HepG2 (cell line): Measurements from ENCODE around the gene TCEANC2. TPM values are rescaled to one million over a fixed set of nuclear protein-coding genes. Genes with fewer than 3 reads are reported as not detected.

Source experiments
- ATAC-seq: fragments of 200-7000 bp; cut with Tn5 transposase; 3 replicates; pipeline ENCODE4 v1.9.1; 2020; ENCODE audit warnings: mild to moderate bottlenecking, moderate library complexity
- BruUV-seq: library from RNA; stranded (reverse); fragments of 400-500 nt; replicated peaks from 2 replicates; lab custom pipeline; 2021; lab: Mats Ljungman, UMichigan
- CTCF ChIA-PET: fragments of 300-600 bp; formaldehyde crosslinking; extraction: SDS; loops from one replicate; lab custom pipeline; 2021; ENCODE audit warnings: low total read pairs, inconsistent platforms, low intra/inter-chr PET ratio; lab: Yijun Ruan, JAX
- POLR2A ChIA-PET: fragments of 350-600 bp; sonication (Branson Sonifier 250); formaldehyde crosslinking; loops from one replicate; lab custom pipeline; 2020; ENCODE audit warnings: antibody characterized with exemption, inconsistent platforms; lab: Yijun Ruan, JAX
- DNase-seq: peaks from one replicate; pipeline ENCODE4 v3.0.0-alpha.2; 2015; ENCODE audit warnings: low spot score
- FAIRE-seq: peaks from 3 replicates; lab custom pipeline; 2011; peaks lifted over from hg19 to GRCh38; lab: Jason Lieb, UNC
- H2AFZ ChIP-seq: one replicate; pipeline ENCODE4 v1.6.1; 2011; ENCODE audit warnings: low read length, inconsistent platforms
- H3K27ac ChIP-seq: fragments of 300-600 bp; 3 replicates; pipeline ENCODE4 v1.8.0; 2011; ENCODE audit warnings: mixed run types, mild to moderate bottlenecking, mixed read lengths, low read length, inconsistent platforms; ENCODE audit not compliant: insufficient read depth; ENCODE audit errors: extremely low read length
- H3K27me3 ChIP-seq, 2 experiments: fragments of 200-600 bp in 1 of 2; 2 replicates in 1 of 2; 3 replicates in 1 of 2; pipeline versions ENCODE4 v1.6.0 to v1.8.0; 2011; ENCODE audit warnings: low read length in 2 of 2, mild to moderate bottlenecking in 2 of 2, moderate library complexity in 2 of 2, inconsistent platforms in 1 of 2; ENCODE audit not compliant: insufficient read depth in 2 of 2, control insufficient read depth in 1 of 2
- H3K36me3 ChIP-seq, 2 experiments: fragments of 200-600 bp in 1 of 2; replicated peaks in 1 of 2; 2 replicates in 1 of 2; 3 replicates in 1 of 2; pipeline versions ENCODE4 v1.5.1 to v1.8.0; 2011; ENCODE audit warnings: low read length in 2 of 2, inconsistent platforms in 1 of 2; ENCODE audit not compliant: insufficient read depth in 2 of 2, control insufficient read depth in 1 of 2
- H3K4me1 ChIP-seq: 2 replicates; pipeline ENCODE4 v1.5.1; 2012; ENCODE audit warnings: low read length, inconsistent platforms; ENCODE audit not compliant: insufficient read depth
- H3K4me2 ChIP-seq: 2 replicates; pipeline ENCODE4 v1.6.0; 2011; ENCODE audit warnings: low read depth, low read length, inconsistent platforms
- H3K4me3 ChIP-seq, 3 experiments: fragments of 200-600 bp in 1 of 3; sonication (generic), shearing (Covaris generic) in 1 of 3; replicated peaks in 1 of 3; 2 replicates each; pipeline ENCODE4 v1.5.1; 2011 to 2016; ENCODE audit warnings: low read length in 3 of 3, inconsistent platforms in 2 of 3, low read depth in 2 of 3, mild to moderate bottlenecking in 2 of 3, control low read depth in 1 of 3, mixed read lengths in 1 of 3; ENCODE audit not compliant: insufficient read depth in 1 of 3
- H3K79me2 ChIP-seq: one replicate; pipeline ENCODE4 v1.6.1; 2011; ENCODE audit warnings: low read length, inconsistent platforms; ENCODE audit not compliant: insufficient read depth
- H3K9ac ChIP-seq: 2 replicates; pipeline ENCODE4 v1.6.0; 2011; ENCODE audit warnings: mild to moderate bottlenecking, low read depth, low read length, inconsistent platforms; ENCODE audit not compliant: insufficient read depth
- H3K9me3 ChIP-seq: 2 replicates; pipeline ENCODE4 v1.5.1; 2012; ENCODE audit warnings: mild to moderate bottlenecking, low read length
- H4K20me1 ChIP-seq: 2 replicates; pipeline ENCODE4 v1.6.0; 2011; ENCODE audit warnings: inconsistent platforms, mild to moderate bottlenecking, low read length, moderate library complexity; ENCODE audit not compliant: insufficient read depth
- AKNA ChIP-seq: sonication (generic); formaldehyde crosslinking; IDR thresholded peaks from 2 replicates; pipeline ENCODE4 v1.4.0; 2020; ENCODE audit warnings: missing genetic modification reagents, borderline replicate concordance
- CBX1 ChIP-seq: IDR thresholded peaks from one replicate; pipeline ENCODE4 v1.6.1; 2016; ENCODE audit warnings: antibody characterized with exemption, low read depth
- EHMT2 ChIP-seq: fragments of 200-600 bp; sonication (generic); IDR thresholded peaks from 2 replicates; pipeline ENCODE4 v1.7.0; 2017; ENCODE audit warnings: antibody characterized with exemption, low read depth, low read length, borderline replicate concordance
- FOXA3 ChIP-seq: IDR thresholded peaks from 2 replicates; pipeline ENCODE4 v1.6.1; 2016; ENCODE audit warnings: missing genetic modification reagents, missing compliant biosample characterization
- HNRNPL ChIP-seq: fragments of 200-400 bp; formaldehyde crosslinking; IDR thresholded peaks from 2 replicates; pipeline ENCODE4 v1.6.1; 2017; ENCODE audit warnings: mild to moderate bottlenecking, low read depth, low read length
- JUND ChIP-seq: sonication (generic); formaldehyde crosslinking; IDR thresholded peaks from 2 replicates; pipeline ENCODE4 v1.8.0; 2022; ENCODE audit warnings: mild to moderate bottlenecking, missing genetic modification reagents
- MIER3 ChIP-seq: IDR thresholded peaks from 2 replicates; pipeline ENCODE4 v1.6.1; 2016; ENCODE audit warnings: missing compliant biosample characterization, borderline replicate concordance
- MTA1 ChIP-seq: sonication (generic); formaldehyde crosslinking; IDR thresholded peaks from 2 replicates; pipeline ENCODE4 v1.4.0; 2020; ENCODE audit warnings: missing genetic modification reagents, mild to moderate bottlenecking, borderline replicate concordance
- PAF1 ChIP-seq: IDR thresholded peaks from 2 replicates; pipeline ENCODE4 v1.6.1; 2016; ENCODE audit warnings: missing genetic modification reagents, missing compliant biosample characterization
- POLR2A ChIP-seq, 2 experiments: IDR thresholded peaks; 2 replicates each; pipeline ENCODE4 v1.6.1; 2011; ENCODE audit warnings: low read depth in 2 of 2, low read length in 2 of 2, mild to moderate bottlenecking in 1 of 2, moderate library complexity in 1 of 2; ENCODE audit not compliant: insufficient read depth in 1 of 2
- RARA ChIP-seq: IDR thresholded peaks from 2 replicates; pipeline ENCODE4 v1.6.1; 2016; ENCODE audit warnings: missing genetic modification reagents, missing compliant biosample characterization
- SAFB2 ChIP-seq: sonication (generic); formaldehyde crosslinking; IDR thresholded peaks from 2 replicates; pipeline ENCODE4 v1.5.1; 2020; ENCODE audit warnings: missing genetic modification reagents, low read depth, mild to moderate bottlenecking, borderline replicate concordance
- SMARCE1 ChIP-seq: fragments of 450-650 bp; IDR thresholded peaks from 2 replicates; pipeline ENCODE4 v1.6.1; 2017; ENCODE audit warnings: borderline replicate concordance
- ZNF224 ChIP-seq: sonication (generic); formaldehyde crosslinking; IDR thresholded peaks from 2 replicates; pipeline ENCODE4 v1.5.0; 2020; ENCODE audit warnings: mild to moderate bottlenecking, missing genetic modification reagents
- ZNF326 ChIP-seq: sonication (generic); formaldehyde crosslinking; IDR thresholded peaks from 2 replicates; pipeline ENCODE4 v1.4.0; 2020; ENCODE audit warnings: missing genetic modification reagents, borderline replicate concordance
- ZNF550 ChIP-seq: sonication (generic); formaldehyde crosslinking; IDR thresholded peaks from 2 replicates; pipeline ENCODE4 v1.4.0; 2020; ENCODE audit warnings: mild to moderate bottlenecking, missing genetic modification reagents, borderline replicate concordance
- ZNF883 ChIP-seq: sonication (generic); formaldehyde crosslinking; IDR thresholded peaks from 2 replicates; pipeline ENCODE4 v1.5.1; 2020; ENCODE audit warnings: mild to moderate bottlenecking, missing genetic modification reagents; ENCODE audit errors: not compliant biosample characterization
- WGBS: methylation state at CpG from one replicate; pipeline ENCODE4 v1.1.6; 2017; ENCODE audit warnings: low lambda C conversion rate; 5-methylcytosine and 5-hydroxymethylcytosine counted together
- in situ Hi-C: cut with HindIII; loops from 2 replicates; pipeline ENCODE4 v1.10.0; 2017; ENCODE audit warnings: low pct_unique_long_range_greater_than_20kb; ENCODE audit not compliant: extremely low pct_ligation_motif_present
- intact Hi-C: fragments of 100-400 bp; cut with micrococcal nuclease; formaldehyde crosslinking; loops from one replicate; pipeline ENCODE4 v1.10.0; 2022; ENCODE audit not compliant: unreplicated experiment
- polyA plus RNA-seq, 8 experiments: library from polyadenylated mRNA; depleted of rRNA in 3 of 8; stranded (reverse) in 7 of 8; unstranded in 1 of 8; fragments of >200 nt; fragmentation: Illumina TruSeq in 4 of 8; extraction: Trizol in 4 of 8; gene quantifications; 2 replicates each; pipeline versions ENCODE4 v1.2.1 to v1.2.3, GENCODE V29; 2011 to 2016; ENCODE audit warnings: low read depth in 4 of 8, missing spikeins in 1 of 8, mixed read lengths in 1 of 8; ENCODE audit not compliant: insufficient read depth in 1 of 8
- total RNA-seq, 5 experiments: library from RNA; depleted of rRNA; stranded (reverse); fragments of >200 nt; fragmentation: Illumina TruSeq; extraction: Trizol; gene quantifications; 2 replicates each; pipeline ENCODE4 v1.2.3, GENCODE V29; 2016; ENCODE audit warnings: low read depth in 1 of 5
- TF ChIP-seq, protein P1 (sequence below): sonication (generic); formaldehyde crosslinking; IDR thresholded peaks from 2 replicates; pipeline ENCODE4 v1.4.0; 2020; ENCODE audit warnings: missing genetic modification reagents

Gene TCEANC2
- total and polyA plus RNA-seq, 2 of the 13 experiments (the other 11 are each of a cell fraction or from before 2014, with no cell fraction given): 3.8 to 5.0 TPM

- CTCF ChIA-PET: no interaction called here
- no peak for DNase-seq
- H3K27ac ChIP-seq: no peak overlapping the region
- intact Hi-C loops (no loop called here), in situ Hi-C loops (no loop called here)
- no peaks in the 10 kb centered on the region for H3K79me2 ChIP-seq
- 100% methylated on average over 2 of the region's 13 CpGs for WGBS
- H2AFZ ChIP-seq: no peak overlapping the region
- no peak for TF ChIP-seq ZNF883 (CRISPR knock-in tag)
- no peak for TF ChIP-seq HNRNPL
- TF ChIP-seq EHMT2: no peak
- no peak for TF ChIP-seq ZNF224 (CRISPR knock-in tag)
- no peak for TF ChIP-seq ZNF326 (CRISPR knock-in tag)
- no peak for TF ChIP-seq PAF1 (CRISPR knock-in tag)
- no peak for TF ChIP-seq POLR2A (IDR thresholded peaks at IDR 0.05; ENCODE audit: insufficient read depth in 1 of 2, low read depth in 2 of 2, low read length in 2 of 2)
- no peak for TF ChIP-seq JUND
- TF ChIP-seq AKNA (CRISPR knock-in tag): no peak
- no peak for TF ChIP-seq ZNF550 (CRISPR knock-in tag)
- no peak for TF ChIP-seq RARA
- TF ChIP-seq MTA1 (CRISPR knock-in tag): no peak
- TF ChIP-seq MIER3 (CRISPR knock-in tag): no peak
- TF ChIP-seq SAFB2 (CRISPR knock-in tag): no peak
- no peak for TF ChIP-seq FOXA3 (CRISPR knock-in tag)
- TF ChIP-seq, protein P1, sequence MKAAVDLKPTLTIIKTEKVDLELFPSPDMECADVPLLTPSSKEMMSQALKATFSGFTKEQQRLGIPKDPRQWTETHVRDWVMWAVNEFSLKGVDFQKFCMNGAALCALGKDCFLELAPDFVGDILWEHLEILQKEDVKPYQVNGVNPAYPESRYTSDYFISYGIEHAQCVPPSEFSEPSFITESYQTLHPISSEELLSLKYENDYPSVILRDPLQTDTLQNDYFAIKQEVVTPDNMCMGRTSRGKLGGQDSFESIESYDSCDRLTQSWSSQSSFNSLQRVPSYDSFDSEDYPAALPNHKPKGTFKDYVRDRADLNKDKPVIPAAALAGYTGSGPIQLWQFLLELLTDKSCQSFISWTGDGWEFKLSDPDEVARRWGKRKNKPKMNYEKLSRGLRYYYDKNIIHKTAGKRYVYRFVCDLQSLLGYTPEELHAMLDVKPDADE: no peak
- no peak for TF ChIP-seq SMARCE1
- TF ChIP-seq CBX1: no peak
- FAIRE-seq: no peak
- no peak overlapping the region for H3K4me2 ChIP-seq
- no peaks in the 10 kb centered on the region for H3K36me3 ChIP-seq
- no TSS peak for BruUV-seq
- H3K27me3 ChIP-seq: no peaks in the 10 kb centered on the region
- H4K20me1 ChIP-seq: no peaks in the 10 kb centered on the region
- H3K4me3 ChIP-seq: no peak overlapping the region
- ATAC-seq: no peak
- POLR2A ChIA-PET: no interaction called here
- peaks cover 28% of the 10 kb centered on the region for H3K4me1 ChIP-seq
- H3K9ac ChIP-seq: no peak overlapping the region
- no peaks in the 10 kb centered on the region for H3K9me3 ChIP-seq
Observed at GRCh38 chr1:54008876-54009275, 44.5 kb upstream of the TCEANC2 start.
